ENCODE measurements around the gene ASB9. TPM values are rescaled to one million over a fixed set of nuclear protein-coding genes. Genes with fewer than 3 reads are reported as not detected.
A peak's percentile ranks its signal among the peaks of the same experiment; 100 is the strongest.
"Not testable (repeated sequence)": the region's sequence is repeated elsewhere in the genome, so short reads cannot be mapped to it uniquely, and the experiment has no call there.

ASB9 gene
- total RNA-seq, 1 donor from 2014 or later, result 4.0 TPM

- no peak for DNase-seq
These were observed 28.6 kb downstream of the ASB9 start for GRCh38 chrX:15241301-15241700.

- no peak for DNase-seq
These were observed 29.5 kb downstream of the ASB9 start for GRCh38 chrX:15240414-15240813.

GRCh38 chrX:15236146-15236545, 33.7 kb downstream of the ASB9 start:
- DNase-seq, result no peak

- DNase-seq, result no peak
These were observed 34.9 kb downstream of the ASB9 start for GRCh38 chrX:15235001-15235400.

GRCh38 chrX:15233416-15234015, 36.4 kb downstream of the ASB9 start:
- DNase-seq, result no peak

GRCh38 chrX:15224747-15225146, 45.1 kb downstream of the ASB9 start:
- DNase-seq, result no peak

GRCh38 chrX:15221321-15221720, 48.6 kb downstream of the ASB9 start:
- DNase-seq, result no peak

GRCh38 chrX:15217161-15217560, 52.7 kb downstream of the ASB9 start:
- DNase-seq, result peak; percentile 40

- DNase-seq, result no peak
These were observed 53.6 kb downstream of the ASB9 start for GRCh38 chrX:15216280-15216679.

- no peak for DNase-seq
These were observed 54.5 kb downstream of the ASB9 start for GRCh38 chrX:15215366-15215765.

GRCh38 chrX:15214588-15214987, 55.3 kb downstream of the ASB9 start:
- no peak for DNase-seq

GRCh38 chrX:15209096-15209495, 60.8 kb downstream of the ASB9 start:
- DNase-seq, result no peak

- no peak for DNase-seq
These were observed 61.9 kb downstream of the ASB9 start for GRCh38 chrX:15207994-15208393.

GRCh38 chrX:15207384-15207783, 62.5 kb downstream of the ASB9 start:
- DNase-seq, result no peak

GRCh38 chrX:15206306-15206705, 63.6 kb downstream of the ASB9 start:
- peak; percentile 3 for DNase-seq

GRCh38 chrX:15204130-15204751, 65.6 kb downstream of the ASB9 start:
- no peak for DNase-seq

- DNase-seq, result no peak
These were observed 66.2 kb downstream of the ASB9 start for GRCh38 chrX:15203694-15204093.

GRCh38 chrX:15202454-15203177, 67.3 kb downstream of the ASB9 start:
- no peak for DNase-seq

GRCh38 chrX:15200871-15201270, 69.0 kb downstream of the ASB9 start:
- no peak for DNase-seq

- DNase-seq, result not testable (repeated sequence)
These were observed 71.2 kb downstream of the ASB9 start for GRCh38 chrX:15198608-15199202.

- DNase-seq, result no peak
These were observed 75.7 kb downstream of the ASB9 start for GRCh38 chrX:15194146-15194545.

All from tongue (tissue), 2 donors.